ENCODE measurements around the gene SEBOX. TPM values are rescaled to one million over a fixed set of nuclear protein-coding genes. Genes with fewer than 3 reads are reported as not detected.

The SEBOX gene
- total and polyA plus RNA-seq, 12 donors, result not detected

GRCh38 chr17:28357061-28357900 is 7.7 kb downstream of the SEBOX start, which contains the start of gene POLDIP2:
TSS of gene POLDIP2 (minus strand) at chr17:28357527. CDS start at chr17:28357448, 79 bp downstream.
- H3K4me3 ChIP-seq, result peak within 1 kb of the TSS; percentile 67 to 100 (median 95)
- no peaks in the 10 kb centered on the region for H3K27me3 ChIP-seq
- intact Hi-C loops (cut with DNase I), result loop anchor here in 4 of 10 donors (1.0 to 2.0 kb wide), 4 partner anchors 18 to 22 kb away; partner anchors contain the start of genes IFT20 (in 2 of the 4) and TNFAIP1 (in 2 of the 4)
- ATAC-seq (peak; percentile 99 to 100 (median 100)), DNase-seq (peak; percentile 95 to 96)
- peak within 1 kb of the TSS; percentile 60 to 98 (median 95) for H3K27ac ChIP-seq
- H3K9me3 ChIP-seq, result no peaks in the 10 kb centered on the region
- peak in 4 of 9 donors; percentile 14 to 35 (median 31) for TF ChIP-seq CTCF (IDR thresholded peaks at IDR 0.05)
- peaks cover 0 to 70% (median 44%) of the 10 kb centered on the region in 9 donors for H3K36me3 ChIP-seq
- WGBS, 2 donors, result 0% methylated on average over 80 of the region's 80 CpGs
- peaks cover 7 to 30% (median 27%) of the 10 kb centered on the region in 9 donors for H3K4me1 ChIP-seq

- Histone ChIP-seq H3K9me3 (no peaks in the 10 kb centered on the region), H3K36me3 (peaks cover 0 to 100% (median 78%) of the 10 kb centered on the region in 9 donors), H3K27ac (peak overlapping the region in 1 of 10 donors; percentile 21), H3K4me3 (no peak overlapping the region), H3K4me1 (peaks cover 13 to 48% (median 27%) of the 10 kb centered on the region in 9 donors), H3K27me3 (no peaks in the 10 kb centered on the region)
- ATAC-seq (no peak), DNase-seq (no peak)
- 91 to 94% methylated on average over 7 of the region's 7 CpGs for WGBS, 2 donors
- intact Hi-C loops (cut with DNase I), result no loop called here
- no peak for TF ChIP-seq CTCF (IDR thresholded peaks at IDR 0.05)
Measured at GRCh38 chr17:28350271-28350670, 14.7 kb downstream of the SEBOX start.

GRCh38 chr17:28348979-28349378 is 16.0 kb downstream of the SEBOX start:
- Histone ChIP-seq H3K9me3 (no peaks in the 10 kb centered on the region), H3K36me3 (peaks cover 0 to 100% (median 84%) of the 10 kb centered on the region in 9 donors), H3K4me3 (no peak overlapping the region), H3K4me1 (peaks cover 15 to 56% (median 34%) of the 10 kb centered on the region in 9 donors), H3K27me3 (no peaks in the 10 kb centered on the region), H3K27ac (peak overlapping the region in 1 of 10 donors; percentile 21)
- no peak for DNase-seq
- 75 to 89% methylated on average over 3 of the region's 3 CpGs for WGBS, 2 donors
- ATAC-seq, result no peak
- intact Hi-C loops (cut with DNase I), result loop anchor here in 1 of 10 donors (1.0 kb wide), 1 partner anchor 46 kb away; no protein-coding TSS in a partner anchor
- TF ChIP-seq CTCF (IDR thresholded peaks at IDR 0.05), result no peak

- DNase-seq (no peak), ATAC-seq (peak in 3 of 8 donors; percentile 6 to 7 (median 7))
- Histone ChIP-seq H3K4me1 (peaks cover 15 to 56% (median 34%) of the 10 kb centered on the region in 9 donors), H3K36me3 (peaks cover 3 to 100% (median 87%) of the 10 kb centered on the region in 9 donors), H3K27me3 (no peaks in the 10 kb centered on the region), H3K4me3 (no peak overlapping the region), H3K9me3 (no peaks in the 10 kb centered on the region), H3K27ac (peak overlapping the region; percentile 7 to 74 (median 40))
- intact Hi-C loops (cut with DNase I), result no loop called here
- WGBS, 2 donors, result 71 to 76% methylated on average over 8 of the region's 8 CpGs
- TF ChIP-seq CTCF (IDR thresholded peaks at IDR 0.05), result no peak
Measured at GRCh38 chr17:28347261-28347891, 17.6 kb downstream of the SEBOX start.

Data from heart right ventricle (tissue), 16 donors.